Endothelial cell of umbilical vein (primary cell): ENCODE measurements around the gene GFOD1.

ENCODE experiments used
- CTCF ChIP-seq, 2 donors: IDR thresholded peaks; 1 replicate in 1 of 2; 2 replicates in 1 of 2; pipeline ENCODE4 v1.5.1; 2011; ENCODE audit warnings: low read length in 2 of 2, mild to moderate bottlenecking in 2 of 2, moderate library complexity in 2 of 2, control low read depth in 1 of 2, inconsistent platforms in 1 of 2, low read depth in 1 of 2; ENCODE audit not compliant: insufficient read depth in 1 of 2; ENCODE audit errors: extremely low read depth in 1 of 2
- POLR2A ChIP-seq: IDR thresholded peaks from 2 replicates; pipeline ENCODE4 v1.6.1; 2012; ENCODE audit warnings: low read depth, mild to moderate bottlenecking, control low read depth, low read length
- POLR2AphosphoS5 ChIP-seq: IDR thresholded peaks from 2 replicates; pipeline ENCODE4 v1.6.1; 2012; ENCODE audit warnings: low read depth, mild to moderate bottlenecking, control low read depth, low read length, moderate library complexity; ENCODE audit not compliant: insufficient read depth

- no peak for TF ChIP-seq CTCF (IDR thresholded peaks at IDR 0.05; ENCODE audit: extremely low read depth in 1 of 2, insufficient read depth in 1 of 2, low read depth in 1 of 2, low read length in 2 of 2)
- no peak for TF ChIP-seq POLR2AphosphoS5
- TF ChIP-seq POLR2A: no peak
Observed at GRCh38 chr6:13431861-13432465, 55.4 kb downstream of the GFOD1 start.
